ENCODE measurements around the gene GHDC.
A peak's percentile ranks its signal among the peaks of the same experiment; 100 is the strongest.
"Not testable (repeated sequence)": the region's sequence is repeated elsewhere in the genome, so short reads cannot be mapped to it uniquely, and the experiment has no call there.

The GHDC gene, protein sequence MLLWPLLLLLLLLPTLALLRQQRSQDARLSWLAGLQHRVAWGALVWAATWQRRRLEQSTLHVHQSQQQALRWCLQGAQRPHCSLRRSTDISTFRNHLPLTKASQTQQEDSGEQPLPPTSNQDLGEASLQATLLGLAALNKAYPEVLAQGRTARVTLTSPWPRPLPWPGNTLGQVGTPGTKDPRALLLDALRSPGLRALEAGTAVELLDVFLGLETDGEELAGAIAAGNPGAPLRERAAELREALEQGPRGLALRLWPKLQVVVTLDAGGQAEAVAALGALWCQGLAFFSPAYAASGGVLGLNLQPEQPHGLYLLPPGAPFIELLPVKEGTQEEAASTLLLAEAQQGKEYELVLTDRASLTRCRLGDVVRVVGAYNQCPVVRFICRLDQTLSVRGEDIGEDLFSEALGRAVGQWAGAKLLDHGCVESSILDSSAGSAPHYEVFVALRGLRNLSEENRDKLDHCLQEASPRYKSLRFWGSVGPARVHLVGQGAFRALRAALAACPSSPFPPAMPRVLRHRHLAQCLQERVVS

DNA sequence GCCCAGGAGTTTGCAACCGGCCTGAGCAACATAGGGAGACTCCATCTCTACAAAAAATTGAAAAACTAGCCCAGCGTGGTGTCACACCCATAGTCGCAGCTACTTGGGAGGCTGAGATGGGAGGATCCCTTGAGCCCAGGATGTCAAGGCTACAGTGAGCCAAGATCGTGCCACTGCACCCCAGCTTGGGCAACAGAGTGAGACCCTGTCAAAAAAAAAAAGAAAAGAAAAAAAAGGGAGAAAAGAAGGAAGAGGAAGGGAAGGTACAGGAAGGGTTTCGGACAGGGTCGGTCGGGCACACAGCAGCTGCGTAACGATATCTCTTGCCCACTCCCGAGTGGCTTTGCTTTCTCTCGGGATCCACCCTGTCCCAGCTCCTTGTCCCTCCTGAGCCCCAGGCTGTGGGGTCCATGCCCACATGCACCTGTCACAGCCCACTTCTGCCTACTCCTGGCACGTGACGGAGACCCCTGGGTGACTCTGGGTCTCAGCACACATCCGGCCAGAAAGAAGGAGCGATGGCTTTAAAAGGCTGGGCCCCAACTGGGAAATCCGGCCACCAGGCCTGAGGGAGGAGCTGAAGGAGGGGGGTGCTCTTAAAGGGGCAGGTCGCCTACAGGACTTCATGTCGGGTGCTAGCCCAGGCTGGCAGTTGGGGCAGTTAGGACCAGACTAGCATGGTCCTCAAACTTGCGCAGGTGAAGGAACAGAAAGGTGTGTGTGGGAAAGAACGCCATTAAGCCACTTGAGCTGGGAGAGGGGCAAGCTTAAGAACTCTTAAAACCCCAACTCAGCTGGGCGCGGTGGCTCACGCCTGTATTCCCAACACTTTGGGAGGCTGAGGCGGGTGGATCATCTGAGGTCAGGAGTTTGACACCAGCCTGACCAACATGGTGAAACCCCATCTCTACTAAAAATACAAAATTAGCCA is at the start of gene GHDC:
TSS of gene GHDC (minus strand) at position 526 of the 931 bp plus-strand sequence. CDS start 913 bp downstream, outside the sequence.
- DNase-seq, result peak; percentile 68

DNA sequence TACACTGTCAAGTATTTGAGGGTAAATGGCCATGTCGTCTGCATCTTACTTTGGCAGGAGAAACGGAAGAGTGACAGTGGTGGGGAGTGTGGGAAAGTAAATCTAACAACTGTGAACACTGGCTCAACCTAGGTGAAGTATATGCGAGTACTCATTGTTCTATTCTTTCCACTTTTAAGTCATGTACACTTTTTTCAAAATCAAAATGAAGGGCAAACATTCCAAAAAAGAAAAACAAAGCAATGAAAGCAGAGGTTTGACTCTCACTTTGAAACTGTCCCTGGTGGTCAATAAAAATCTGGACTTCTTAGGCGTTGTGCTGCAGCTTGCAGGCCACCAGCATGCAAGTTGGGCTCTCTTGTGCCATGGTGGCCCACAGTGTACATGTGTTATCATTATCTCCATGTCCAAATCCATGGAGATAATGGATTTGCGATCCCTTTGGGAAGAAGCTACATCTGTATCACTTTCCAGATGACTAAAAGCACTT is 49.2 kb upstream of the GHDC start:
- no peak for DNase-seq

DNA sequence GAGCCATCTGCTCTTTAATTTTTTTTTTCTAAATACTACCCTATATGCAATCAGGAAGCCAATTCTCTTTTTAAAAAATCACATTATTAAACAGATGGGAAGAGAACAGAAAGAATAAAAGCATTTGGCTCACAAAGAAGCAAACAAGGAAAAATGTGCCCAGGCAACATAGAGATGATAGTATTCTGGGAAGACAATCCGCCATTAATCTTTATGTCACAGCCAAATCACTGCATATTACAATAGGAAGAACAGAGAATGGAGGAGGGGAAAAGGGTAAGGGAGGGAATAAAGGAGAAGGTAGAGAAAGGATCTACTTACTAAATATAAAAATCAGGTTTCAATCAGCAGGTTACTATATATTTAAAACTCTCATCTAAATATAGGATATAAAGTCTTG is 47.6 kb upstream of the GHDC start:
- no peak for DNase-seq

DNA sequence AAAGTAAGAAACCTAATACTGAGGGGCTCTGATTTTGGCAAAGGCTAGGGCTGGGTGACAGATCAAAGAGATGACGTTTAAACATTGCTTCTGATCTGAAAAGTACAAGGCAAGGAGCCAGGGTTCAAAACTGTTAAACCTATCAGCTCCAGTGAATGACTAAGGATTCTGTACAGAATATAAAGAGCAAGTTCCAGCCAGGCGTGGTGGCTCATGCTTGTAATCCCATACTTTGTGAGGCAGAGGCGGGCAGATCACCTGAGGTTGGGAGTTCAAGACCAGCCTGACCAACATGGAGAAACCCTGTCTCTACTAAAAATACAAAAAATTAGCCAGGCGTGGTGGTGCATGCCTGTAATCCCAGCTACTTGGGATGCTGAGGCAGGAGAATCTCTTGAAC is 46.6 kb upstream of the GHDC start:
- not testable (repeated sequence) for DNase-seq

DNA sequence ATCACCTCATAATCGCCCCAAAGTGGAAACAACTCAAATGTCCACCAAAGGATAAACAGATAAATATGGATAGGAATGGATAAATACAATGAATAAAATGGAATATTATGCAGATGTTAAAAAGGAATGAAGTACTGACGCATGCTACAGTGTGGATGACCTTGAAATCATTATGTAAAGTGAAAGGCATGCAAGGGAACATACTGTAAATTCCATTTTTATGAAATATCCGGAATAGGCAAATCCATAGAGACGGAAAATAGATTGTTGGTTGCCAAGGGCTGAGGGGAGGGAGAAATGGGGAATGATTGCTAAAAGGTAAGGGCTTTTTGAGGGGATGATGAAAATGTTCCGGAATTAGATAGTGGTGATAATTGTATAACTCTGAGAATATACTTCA is 45.9 kb upstream of the GHDC start:
- no peak for DNase-seq

DNA sequence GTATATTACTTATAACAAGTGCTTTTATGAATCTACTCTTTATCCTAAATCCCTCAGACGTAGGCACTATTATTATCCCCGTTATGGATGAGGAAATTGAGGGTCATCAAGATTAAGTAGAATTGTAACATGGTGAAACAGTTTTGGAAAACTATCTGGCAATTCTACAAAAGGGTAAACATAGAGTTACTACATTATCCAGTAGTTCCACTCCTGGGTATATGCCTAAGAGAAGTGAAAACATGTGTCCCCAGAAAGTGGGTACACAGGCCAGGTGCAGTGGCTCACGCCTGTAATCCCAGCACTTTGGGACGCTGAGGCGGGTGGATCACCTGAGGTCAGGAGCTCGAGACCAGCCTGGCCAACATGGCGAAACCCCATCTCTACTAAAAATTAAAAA is 45.3 kb upstream of the GHDC start:
- DNase-seq, result not testable (repeated sequence)

DNA sequence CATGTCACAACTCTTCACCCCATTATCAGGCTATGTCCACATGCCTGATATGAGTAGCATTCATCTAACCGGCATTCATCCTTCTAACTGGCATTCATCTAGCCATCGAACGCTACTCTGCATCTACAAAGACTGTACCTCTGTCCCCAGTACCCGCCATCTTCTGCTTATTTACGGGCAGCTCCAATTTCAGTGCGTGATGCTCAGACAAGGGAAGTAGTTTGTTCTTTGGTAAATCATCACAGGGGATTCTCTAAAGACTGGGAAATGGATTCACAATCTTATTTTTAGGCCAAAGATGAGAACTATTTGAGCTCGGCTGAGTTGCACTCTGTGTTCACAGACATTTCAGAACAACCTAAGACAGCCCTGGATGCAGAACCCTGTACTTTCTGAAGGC is 42.5 kb upstream of the GHDC start:
- no peak for DNase-seq

DNA sequence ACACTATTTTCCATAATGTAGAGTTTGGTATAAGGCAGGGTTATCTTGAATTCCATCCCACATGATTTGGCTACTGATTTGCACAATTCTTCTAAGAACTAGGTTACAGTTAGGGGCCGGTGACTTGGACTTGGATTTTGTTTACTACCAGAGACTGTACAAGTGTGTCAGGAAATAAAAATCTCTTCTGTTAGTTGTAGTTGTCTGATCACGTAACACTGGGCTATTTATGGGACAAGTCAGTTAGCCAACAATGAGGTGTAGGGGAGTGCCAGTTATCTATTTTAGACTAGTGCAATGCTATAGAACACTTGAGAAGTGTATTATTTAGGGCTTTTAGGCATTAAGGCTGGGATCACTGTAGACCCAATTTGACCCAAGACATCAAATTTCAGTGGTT is 39.7 kb upstream of the GHDC start:
- no peak for DNase-seq

DNA sequence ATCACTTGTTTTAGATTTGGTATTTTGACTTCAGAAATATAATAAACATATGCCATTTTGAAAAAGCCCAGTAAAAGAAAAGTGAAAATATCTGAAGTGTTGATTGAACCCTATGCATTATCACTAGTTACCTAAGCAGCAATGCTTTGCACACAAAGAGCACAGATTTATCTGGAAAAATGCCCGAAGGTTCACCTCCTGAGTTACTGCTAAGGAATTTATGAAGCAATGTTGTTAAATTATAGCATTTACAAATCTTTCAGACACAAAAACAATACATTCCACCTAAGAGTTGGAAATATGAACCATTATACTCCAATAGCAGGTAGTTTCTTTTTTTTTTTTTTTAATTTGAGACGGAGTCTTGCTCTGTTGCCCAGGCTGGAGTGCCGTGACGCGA is 38.9 kb upstream of the GHDC start:
- DNase-seq, result no peak

DNA sequence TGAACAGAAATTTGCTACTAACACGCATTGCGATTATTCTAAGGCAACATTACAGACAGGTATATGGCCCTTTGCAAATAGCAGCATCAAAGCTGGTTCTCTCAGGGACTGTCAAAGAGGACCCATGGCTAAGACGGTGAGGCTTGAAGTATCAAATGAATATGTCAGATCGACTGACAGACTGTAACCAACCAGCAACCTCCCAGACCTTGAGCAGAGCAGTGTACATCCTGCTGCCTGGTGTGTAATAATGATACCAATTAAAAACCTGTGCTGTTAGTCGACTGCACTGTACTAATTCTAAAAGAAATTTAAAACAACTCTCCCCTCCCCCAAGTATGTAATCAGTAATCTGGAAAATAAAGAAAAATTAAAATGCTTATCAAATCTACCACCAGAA is 35.9 kb upstream of the GHDC start:
- DNase-seq, result no peak

DNA sequence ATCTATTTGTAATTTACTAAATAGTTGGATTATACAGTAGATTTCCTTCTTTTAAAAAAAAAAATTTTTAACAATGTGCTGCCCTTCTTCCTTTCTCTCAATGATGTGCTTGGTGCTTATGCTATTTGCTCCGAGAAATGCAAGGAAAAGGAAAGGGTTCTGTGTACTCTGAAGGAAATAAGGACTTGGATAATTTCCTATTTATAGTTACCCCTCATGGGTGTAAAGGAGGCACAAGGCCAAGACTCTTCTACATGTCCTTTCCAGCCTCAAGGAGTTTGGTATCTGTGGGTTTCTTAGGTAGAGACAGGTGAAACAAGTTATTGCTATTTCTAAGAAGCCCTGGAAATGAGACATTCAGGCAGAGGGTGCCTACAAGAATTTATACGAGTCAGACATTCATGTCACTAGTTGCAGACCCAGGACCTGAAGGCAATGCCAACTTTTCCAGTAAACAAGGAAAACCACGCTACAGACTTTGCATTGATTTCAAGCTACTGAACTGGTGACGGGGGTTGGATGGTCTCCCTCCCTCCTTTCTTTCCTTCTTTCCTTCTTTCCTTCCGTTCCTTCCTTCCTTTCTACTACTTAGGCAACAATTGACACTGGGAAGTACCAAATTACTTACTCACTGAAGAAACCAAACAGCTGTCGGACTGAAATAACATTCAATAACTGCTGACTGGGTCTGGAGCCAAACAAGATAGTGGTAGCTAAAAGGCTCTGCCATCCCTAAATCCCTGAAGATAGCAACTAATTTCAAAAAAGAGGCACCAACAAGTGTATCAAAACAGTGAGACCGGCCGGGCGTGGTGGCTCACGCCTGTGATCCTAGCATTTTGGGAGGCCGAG is 33.8 kb upstream of the GHDC start:
- no peak for DNase-seq

DNA sequence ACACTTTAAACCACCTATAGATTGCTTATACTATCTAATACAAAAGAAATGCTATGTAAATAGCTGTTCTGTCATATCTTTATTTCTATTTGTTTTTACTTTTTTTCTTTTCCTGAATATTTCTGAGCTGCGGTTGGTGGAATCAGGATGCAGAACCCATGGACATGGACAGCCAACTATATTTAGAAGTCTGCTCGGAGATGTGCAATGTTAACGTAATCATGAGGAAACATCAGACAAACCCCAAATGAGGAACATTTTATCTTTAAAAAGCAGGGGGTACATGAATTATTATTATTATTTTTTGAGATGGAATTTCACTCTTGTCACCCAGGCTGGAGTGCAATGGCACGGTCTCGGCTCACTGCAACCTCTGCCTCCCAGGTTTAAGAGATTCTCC is 31.4 kb upstream of the GHDC start:
- no peak for DNase-seq

DNA sequence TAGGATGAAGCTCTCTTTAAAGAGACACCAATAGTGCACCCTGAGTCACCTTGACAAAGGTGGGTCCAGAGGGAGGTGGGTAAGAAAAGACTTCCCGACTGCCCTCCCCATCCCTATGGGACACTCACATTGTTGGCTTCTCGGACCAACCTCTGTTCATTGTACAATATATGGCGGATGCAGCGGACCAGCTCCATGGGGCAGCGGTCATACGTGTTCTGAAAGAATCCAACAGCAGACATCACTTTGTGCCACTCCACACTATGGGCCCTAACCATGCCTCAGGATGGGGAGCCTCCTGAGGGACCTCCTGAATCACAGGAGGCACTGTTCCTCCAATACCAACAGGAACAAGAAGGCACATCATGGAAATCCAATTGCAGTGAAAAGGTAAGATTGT is 30.4 kb upstream of the GHDC start:
- DNase-seq, result no peak

DNA sequence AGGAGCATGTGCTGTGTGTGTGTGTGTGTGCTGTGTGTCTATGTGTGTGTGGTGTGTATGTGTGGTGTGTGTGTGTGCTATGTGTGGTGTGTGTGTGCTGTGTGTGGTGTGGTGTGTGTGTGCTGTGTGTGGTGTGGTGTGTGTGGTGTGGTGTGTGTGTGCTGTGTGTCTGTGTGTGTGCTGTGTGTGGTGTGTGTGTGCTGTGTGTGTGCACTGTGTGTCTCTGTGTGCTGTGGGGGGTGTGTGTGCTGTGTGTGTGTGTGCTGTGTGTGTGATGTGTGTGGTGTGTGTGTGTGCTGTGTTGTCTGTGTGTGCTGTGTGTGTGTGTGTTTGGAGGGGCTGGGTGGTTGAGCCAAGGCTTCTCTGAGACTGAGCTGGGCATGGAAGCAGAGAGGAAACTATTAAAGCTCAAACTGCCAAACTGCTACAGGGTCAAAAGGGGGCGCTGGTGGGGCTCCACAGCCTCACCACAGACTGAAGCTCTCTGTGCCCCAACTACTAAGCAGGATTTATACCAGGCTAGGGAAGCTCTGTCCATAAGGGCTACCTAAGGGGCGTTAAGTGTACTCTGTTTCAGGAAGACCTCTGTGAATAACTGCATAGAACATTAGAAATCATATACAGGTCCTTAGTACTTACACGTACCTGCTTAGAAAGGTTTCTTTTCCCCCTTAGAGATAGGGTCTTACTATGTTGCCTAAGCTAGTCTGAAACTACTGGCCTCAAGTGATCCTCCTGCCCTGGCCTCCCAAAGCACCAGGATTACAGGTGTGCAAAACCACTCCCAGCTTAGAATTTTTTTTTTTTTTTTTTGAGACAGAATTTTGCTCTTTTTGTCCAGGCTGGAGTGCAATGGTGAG is 27.8 kb upstream of the GHDC start:
- peak; percentile 44 for DNase-seq

DNA sequence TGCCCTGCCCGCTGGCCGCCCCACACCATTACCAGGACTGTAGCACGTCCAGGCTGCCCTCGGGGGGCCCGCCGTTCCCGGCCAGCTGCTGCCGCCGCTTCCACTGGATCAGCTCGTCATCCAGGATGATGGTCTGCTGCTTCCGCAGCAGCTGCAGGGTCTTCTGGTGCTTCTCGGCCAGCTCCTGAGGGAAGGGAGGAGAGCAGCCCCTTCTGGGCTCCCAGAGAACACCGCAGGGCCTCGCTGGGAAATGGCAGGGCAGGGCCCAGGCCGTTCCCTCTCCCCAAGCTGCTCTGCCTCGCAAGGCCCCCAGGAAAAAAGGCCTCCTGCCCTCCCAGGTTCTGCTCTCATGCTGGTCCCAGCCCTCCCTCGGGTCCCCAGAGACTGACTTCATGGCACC is 25.0 kb upstream of the GHDC start:
- not testable (repeated sequence) for DNase-seq

DNA sequence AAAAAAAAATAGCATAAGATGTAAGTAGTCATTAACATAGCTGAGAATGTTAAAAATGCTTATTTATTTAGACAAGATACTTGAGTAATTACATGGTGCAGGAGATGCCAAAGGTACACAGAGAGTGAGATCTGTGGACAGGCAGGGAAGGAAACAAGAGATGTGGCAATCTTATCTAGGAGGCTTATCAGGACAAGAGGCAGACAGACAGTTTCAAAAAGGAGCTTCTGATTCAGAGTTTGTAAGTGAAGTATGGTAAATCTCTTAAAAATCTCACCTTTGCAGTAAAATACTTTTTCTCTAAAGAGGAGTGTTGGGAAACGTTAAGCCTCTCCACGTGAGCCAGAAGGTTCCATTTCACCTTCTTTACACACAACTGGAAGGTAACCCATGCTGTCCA is 19.9 kb upstream of the GHDC start:
- DNase-seq, result no peak

DNA sequence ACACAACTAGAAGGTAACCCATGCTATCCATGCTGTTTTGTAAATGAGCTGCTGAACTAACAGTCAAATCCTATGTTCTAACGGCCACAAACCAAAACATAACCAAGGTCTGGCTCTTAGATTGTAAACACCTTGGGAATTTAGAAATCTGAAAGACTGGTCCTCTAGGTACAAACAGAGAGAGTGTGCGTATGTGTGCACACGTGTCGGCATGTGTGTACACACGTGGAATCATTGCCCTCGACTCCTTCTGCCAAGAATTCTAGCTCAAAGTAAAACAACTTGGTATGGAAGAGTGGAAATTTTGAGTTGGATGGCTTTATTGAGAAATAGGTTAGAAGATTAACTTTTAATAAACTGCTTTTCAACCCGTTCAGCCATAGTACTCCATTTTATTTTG is 18.1 kb upstream of the GHDC start:
- no peak for DNase-seq

DNA sequence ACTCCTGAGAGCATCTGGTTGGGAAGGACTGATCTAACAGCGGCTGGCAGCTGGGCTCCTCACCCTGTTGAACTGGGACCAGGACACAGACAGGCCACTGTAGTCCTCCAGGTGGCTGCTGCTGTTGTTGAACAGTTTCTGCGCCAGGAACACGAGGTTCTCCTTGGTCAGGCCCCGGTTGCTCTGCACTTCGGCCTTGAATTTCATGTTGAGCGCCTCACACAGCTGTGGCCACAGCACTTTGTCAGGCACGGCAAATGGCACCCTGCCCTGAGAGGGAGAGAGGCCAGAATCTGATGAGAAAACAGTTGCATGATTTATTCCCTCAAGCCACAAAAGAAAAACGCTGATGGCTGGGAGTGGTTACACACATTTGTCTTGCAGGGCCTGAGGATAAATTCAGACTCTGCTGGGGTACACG is 17.6 kb upstream of the GHDC start:
- not testable (repeated sequence) for DNase-seq

DNA sequence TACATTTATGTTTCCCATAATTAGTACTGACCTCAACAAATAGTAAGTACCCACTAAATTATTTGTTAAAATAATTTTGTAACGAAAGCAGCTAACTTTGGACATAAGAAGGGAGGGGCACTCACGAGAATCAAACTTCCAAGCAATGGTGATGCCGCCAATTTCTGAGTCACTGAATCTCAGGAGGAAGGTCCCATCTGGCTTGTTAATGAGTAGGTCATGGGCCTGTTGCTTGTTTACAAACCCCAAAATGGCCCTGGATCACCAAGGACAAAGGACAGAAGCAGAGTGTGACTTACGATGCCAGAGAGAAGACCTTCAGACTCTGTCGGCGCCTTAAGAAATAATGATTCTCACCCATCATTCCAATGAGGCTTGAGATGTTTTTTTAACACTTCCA is 15.8 kb upstream of the GHDC start:
- no peak for DNase-seq

DNA sequence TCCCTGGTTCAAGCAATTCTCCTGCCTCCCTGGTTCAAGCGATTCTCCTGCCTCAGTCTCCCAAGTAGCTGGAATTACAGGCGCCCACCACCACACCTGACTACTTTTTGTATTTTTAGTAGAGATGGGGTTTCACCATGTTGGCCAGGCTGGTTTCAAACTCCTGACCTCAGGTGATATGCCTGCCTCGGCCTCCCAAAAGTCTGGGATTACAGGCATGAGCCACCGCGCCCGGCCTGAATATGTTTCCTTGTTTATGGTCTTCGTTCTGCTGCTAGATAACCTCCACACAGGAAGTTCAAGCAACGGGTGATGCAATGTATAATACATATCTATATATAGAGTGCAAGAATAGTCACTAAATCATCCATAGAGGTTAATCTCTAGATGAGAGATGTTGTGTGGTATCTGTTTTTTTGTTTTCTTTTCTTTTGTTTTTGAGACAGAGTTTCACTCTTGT is 11.9 kb upstream of the GHDC start:
- DNase-seq, result not testable (repeated sequence)

DNA sequence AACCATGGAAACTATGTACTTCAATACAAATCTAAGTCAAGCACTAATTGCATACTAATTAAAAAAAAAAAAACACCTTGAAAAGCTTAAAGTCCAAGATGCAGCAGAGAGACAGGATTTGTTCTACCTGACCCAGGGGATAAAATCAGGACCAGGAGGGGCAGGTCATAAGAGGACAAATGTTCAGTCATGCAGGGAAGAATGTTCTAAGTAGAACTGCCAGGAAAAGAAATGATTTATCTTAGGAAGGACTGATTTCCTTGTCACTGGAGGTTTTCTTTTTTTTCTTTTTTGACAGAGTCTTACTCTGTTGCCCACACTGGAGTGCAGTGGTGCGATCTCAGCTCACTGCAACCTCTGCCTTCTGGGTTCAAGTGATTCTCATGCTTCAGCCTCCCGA is 9.1 kb upstream of the GHDC start:
- DNase-seq, result no peak

Data from activated T-cell treated with anti-CD3 and anti-CD28 coated beads for 4 hours (primary cell).